ENCODE measurements around the gene HSPA1B. TPM values are rescaled to one million over a fixed set of nuclear protein-coding genes. Genes with fewer than 3 reads are reported as not detected.
"Not testable (repeated sequence)": the region's sequence is repeated elsewhere in the genome, so short reads cannot be mapped to it uniquely, and the experiment has no call there.

HSPA1B gene
- total RNA-seq, 1 donor from 2014 or later = 83.9 TPM

DNA sequence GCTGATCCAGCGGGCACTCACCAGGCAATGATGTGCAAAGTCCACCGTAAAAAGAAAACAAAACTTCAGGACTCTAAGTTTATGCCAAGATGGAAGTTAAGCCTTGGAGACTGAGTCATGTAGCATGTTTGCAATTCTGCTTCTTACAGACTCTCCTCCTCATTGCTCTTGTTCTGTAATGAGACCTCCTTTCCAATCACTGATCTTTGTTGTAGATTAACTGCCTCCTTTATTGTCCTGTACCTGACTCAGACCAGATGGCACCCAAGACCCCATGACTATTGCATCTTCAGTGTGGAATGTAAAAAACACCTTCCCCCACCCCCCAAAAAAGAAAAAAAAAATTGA, 23.9 kb downstream of the HSPA1B start:
- intact Hi-C loops (cut with micrococcal nuclease) = no loop called here

DNA sequence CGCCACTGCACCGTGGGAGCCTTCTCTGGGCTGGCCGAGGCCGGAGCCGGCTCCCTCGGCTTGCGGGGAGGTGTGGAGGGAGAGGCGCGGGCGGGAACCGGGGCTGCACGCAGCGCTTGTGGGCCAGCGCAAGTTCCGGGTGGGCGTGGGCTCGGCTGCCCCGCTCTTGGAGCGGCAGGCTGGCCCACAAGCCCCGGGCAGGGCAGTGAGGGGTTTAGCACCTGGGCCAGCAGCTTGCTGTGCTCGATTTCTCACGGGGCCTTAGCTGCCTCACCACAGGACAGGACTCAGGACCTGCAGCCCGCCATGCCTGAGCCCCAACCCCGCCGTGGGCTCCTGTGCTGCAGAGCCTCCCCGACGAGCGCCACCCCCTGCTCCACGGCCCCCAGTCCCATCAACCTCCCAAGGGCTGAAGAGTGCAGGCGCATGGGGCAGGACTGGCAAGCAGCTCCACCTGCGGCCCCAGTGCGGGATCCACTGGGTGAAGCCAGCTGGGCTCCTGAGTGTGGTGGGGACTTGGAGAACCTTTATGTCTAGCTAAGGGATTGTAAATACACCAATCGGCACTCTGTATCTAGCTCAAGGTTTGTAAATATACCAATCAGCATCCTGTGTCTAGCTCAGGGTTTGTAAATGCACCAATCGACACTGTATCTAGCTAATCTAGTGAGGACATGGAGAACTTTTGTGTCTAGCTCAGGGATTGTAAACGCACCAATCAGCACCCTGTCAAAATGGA, 24.6 kb downstream of the HSPA1B start:
- intact Hi-C loops (cut with micrococcal nuclease) = not testable (repeated sequence)

DNA sequence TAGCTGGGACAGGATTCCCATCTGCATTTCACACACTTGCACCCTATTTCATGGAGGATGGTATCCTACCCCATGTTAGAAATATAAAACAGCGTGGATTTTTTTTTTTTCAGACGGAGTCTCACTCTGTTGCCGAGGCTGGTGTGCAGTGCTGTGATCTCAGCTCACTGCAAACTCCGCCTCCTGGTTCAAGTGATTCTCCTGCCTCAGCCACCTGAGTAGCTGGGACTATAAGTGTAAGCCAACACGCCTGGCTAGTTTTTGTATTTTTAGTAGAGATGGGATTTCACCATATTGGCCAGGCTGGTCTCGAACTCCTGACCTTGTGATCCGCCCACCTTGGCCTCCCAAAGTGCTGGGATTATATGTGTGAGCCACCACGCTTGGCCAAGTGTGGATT, 30.2 kb downstream of the HSPA1B start:
- intact Hi-C loops (cut with micrococcal nuclease) = not testable (repeated sequence)

DNA sequence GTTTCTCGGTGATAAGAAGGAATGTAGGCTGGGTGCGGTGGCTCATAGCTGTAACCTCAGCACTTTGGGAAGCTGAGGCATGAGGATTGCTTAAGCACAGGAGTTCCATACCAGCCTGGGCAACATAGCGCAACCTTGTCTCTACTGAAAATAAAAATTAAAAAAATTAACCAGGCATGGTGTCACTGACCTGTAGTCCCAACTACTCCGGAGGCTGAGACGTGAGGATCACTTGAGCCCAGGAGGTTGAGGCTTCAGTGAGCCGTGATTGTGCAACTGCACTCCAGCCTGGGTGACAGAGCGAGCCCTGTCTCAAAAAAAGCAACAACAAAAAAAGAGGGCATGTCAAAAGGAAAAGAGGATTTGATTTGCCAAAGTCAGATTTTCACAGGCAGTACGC, 31.2 kb downstream of the HSPA1B start:
- intact Hi-C loops (cut with micrococcal nuclease) = no loop called here

DNA sequence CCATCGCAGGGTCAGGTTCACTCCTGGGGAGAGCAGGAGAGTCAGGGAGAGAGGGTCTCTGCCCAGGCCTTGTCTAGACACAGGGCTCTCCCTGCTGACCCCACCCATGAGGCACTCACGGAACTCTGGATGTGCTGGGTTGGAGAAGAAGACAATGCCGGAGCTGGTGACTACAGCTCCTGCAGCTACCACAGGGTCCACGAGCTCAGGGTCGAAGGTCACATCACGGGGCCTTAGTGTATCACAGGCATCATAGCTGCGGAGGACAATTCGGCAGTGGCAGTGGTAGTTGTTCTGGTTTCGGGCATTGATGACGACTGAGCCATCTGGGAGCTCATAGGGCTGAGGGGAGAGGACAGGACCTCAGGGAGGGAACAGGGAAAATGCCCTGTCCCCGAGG, 32.4 kb downstream of the HSPA1B start:
- intact Hi-C loops (cut with micrococcal nuclease) = loop anchor here (10.0 kb wide), 1 partner anchor 115 kb away; the partner anchor contains the start of gene DXO

DNA sequence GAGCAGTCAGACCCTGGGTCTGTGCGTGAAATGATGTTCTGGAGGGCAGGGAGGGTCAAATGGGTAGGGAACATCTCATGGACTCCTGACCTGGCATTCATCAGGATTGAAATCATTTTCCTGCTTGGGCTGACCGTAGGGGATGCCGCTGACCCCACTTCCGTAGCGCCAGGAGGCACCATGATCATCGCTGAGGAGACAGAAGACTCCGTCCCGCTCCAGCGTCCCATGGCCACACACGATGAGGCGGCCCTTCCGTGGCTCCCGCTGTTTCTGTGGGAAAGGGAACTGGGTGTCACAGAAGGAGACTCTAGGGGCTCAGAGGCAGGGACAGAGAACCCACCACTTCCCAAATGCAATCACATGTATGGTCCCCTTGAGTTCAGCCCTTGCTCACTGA, 32.8 kb downstream of the HSPA1B start:
- intact Hi-C loops (cut with micrococcal nuclease) = loop anchor here (10.0 kb wide), 1 partner anchor 114 kb away; the partner anchor contains the start of gene DXO

DNA sequence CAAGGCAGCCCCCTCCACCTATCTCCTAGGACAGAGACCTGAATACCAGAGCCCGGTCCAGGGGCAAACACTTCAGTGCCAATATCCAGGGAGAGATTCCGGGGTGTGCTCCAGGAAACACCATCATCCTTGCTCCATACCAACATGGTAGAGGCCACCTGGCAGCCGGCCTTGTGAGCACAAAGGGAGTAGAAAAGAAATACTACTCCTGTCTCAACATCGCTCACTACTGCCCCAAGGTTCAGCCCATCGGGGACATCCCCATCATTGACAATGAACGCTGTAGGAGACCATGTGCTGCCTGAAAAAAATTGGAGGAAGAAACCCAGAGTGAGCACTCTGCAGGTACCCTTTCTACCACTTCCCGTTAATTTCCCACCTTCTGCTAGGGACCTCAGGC, 33.6 kb downstream of the HSPA1B start:
- intact Hi-C loops (cut with micrococcal nuclease) = loop anchor here (10.0 kb wide), 1 partner anchor 114 kb away; the partner anchor contains the start of gene DXO

DNA sequence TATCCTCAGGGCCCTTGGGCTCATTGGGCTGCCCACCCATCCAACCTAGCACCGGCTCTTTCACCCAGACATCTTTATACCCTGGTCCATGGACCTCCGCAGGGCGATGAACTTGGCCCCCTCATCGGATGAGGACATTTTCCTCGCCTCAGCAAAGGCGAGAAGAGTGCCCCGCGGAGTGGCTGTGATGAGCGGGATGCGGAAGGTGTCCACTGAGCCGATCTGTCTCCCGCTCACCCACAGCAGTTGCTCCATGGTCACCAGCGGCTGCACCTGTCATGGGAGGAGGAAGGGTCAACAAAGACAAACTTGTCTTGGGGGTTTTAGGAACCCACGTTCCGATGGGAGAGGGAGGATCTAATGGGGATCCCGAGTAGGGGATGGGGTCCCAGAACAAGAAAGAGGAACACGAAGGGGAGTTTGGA, 34.4 kb downstream of the HSPA1B start:
- intact Hi-C loops (cut with micrococcal nuclease) = loop anchor here (1.0 to 10.0 kb wide), 5 partner anchors 27 to 267 kb away; partner anchors contain the start of genes ATF6B, DXO and PRRC2A

DNA sequence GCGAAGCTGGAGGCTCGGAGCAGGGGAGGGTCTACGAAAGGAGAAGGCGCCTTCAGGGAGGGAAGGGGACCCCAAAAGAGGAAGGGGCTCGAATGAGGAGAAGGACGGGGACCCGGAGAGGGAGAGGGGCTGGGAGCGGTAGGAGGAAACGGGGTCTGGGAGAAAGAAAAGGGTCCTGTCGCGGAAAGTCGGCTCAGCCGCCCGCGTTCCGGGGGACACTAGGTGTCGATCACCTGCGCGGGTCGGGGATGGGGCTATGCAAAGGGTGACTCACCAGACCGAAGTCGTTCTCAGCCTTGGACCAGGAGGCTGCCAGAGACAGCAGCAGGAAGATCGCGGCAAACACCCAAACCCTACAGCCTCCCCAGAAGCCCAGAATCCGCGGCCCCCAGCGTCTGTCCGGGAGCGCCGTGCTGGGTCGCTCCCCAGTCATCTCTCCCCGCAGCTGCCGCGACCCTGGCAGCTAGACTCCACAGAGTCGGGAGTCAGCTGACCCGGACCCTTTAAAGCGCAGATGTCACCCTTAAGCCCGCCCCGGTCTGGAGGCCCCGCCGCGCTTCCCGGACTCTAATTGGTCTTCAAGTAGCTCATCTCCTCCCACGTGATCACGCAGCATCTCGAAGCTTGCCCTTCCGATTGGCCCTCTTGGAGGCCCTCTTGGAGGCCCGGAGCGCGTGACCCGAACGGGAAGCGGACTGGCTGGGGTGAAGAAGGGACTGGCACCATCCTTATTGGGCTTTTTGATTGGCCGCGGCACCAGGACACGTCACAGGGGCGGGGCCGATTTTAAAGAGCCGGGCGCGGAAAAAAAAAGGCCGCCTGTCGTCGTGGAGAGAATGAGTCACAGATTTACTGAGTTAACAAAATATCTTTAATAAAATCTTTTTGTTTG, 35.1 kb downstream of the HSPA1B start, which contains the start of gene NEU1:
Gene NEU1, minus strand, starts transcription at position 478 of the 892 bp plus-strand sequence. Its CDS starts 45 bp downstream, at position 433.
- intact Hi-C loops (cut with micrococcal nuclease) = loop anchor here (1.0 to 10.0 kb wide), 8 partner anchors 28 to 316 kb away; partner anchors contain the start of genes ABHD16A, ATF6B, ATP6V1G2 and DXO

DNA sequence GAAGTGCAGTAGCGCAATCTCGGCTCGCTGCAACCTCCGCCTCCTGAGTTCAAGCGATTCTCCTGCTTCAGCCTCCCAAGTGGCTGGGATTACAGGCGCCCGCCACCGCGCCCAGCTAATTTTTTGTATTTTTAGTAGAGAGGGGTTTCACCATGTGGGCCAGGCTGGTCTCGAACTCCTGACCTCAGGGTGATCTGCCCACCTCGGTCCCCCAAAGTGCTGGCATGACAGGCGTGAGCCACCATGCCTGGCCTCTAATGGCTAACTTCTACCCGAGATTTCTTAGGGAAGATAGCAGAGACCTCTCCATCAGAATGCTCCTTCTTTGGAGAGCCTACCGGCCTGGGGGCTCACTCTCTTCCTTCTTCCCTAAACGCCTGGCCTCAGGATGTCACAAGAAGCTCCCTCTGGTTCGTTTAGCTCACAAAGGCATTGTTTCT, 36.6 kb downstream of the HSPA1B start:
- intact Hi-C loops (cut with micrococcal nuclease) = loop anchor here (10.0 kb wide), 1 partner anchor 111 kb away; the partner anchor contains the start of gene DXO

DNA sequence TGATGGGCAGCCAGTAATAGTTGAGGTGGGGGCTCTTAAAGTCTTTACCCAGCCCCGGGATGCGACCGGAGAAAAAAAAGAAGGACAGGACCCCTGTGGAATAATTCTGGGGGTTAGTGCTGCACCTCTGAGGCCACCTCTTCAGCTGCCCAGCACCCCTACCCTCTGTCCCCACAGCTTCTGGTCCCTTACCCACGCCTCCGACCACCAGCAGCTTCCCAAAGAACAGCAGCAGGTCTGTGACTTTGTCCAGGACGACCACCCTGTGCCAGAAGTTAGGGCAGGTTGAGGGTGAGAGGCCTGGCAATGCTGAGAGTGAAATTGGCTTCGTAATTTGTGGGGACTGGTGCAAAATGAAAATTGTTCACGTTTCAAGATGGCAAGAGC, 37.3 kb downstream of the HSPA1B start:
- intact Hi-C loops (cut with micrococcal nuclease) = loop anchor here (10.0 kb wide), 1 partner anchor 110 kb away; the partner anchor contains the start of gene DXO

DNA sequence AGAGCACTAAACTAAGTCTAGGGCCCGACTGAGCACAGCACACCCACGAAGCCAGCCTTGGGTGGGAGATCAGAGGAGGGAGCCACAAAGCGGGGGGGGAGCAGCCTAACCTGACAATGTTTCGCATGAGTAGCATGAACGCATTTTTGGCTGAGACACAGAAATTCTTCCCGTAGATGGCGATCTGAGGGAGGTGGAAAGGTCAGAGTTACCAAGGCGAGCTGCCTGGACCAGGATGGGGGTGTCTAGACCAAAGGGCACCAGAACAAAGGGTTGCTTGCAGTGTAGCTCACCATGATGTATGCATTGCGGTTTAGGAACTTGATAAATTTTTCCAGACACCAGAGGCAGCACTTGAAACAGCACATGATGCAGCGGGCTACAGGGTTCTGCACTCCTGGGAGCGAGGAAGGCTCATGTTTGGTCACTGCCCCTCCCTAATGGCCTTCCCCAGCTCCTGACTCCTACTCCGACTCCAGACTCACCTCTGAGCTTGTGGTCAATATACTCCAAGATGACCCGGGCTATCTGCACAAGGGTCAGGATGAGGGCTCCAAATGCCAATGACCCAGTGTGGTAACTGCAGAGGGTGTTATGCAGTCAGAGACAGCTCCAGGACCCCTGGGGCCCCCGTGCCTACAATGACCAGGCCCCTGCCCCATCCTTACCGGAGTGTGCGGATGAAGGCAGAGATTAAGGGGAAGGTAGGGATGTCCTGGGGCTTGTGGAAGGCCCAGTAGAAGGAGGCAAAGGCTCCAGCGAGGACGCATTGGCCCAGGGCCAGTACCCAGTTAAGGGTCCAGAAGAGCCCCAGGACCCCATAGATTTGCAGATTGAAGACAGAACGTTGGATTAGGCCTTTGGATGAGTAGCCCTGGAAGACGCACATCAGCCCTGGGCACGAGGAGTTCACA, 37.9 kb downstream of the HSPA1B start:
- intact Hi-C loops (cut with micrococcal nuclease) = loop anchor here (10.0 kb wide), 1 partner anchor 109 kb away; the partner anchor contains the start of gene DXO

DNA sequence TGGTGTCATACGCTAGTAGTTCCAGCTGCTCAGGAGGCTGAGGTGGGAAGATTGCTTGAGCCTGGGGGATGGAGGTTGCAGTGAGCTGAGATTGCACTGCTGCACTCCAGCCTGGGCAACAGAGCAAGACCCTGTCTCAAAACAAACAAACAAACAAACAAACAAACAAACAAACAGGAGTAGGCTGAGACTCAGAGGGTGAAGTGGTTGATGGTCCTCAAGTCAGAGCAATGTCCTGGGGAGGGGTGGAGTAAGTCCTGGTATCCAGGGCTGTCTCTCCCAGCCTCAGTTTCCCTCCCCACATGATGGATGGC, 41.1 kb downstream of the HSPA1B start:
- intact Hi-C loops (cut with micrococcal nuclease) = loop anchor here (10.0 kb wide), 1 partner anchor 106 kb away; the partner anchor contains the start of gene DXO

DNA sequence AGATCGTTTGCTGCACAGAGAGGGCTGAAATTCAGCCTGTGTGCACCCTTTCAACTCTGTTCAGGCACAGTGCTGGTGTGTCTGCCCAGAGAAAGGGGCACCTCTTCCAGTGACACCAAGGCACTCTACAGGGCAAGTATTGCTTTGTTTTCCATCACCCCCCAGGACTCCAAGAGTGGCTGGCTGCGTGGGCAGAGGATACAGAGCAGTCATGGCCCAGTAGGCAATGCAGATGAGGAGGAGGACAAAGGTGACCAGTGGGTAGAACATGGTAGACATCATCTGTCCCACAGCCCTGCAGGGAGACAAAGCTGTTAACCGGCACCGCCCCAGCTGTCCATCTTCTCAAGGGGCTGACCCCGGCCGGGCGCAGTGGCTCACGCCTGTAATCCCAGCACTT, 41.8 kb downstream of the HSPA1B start:
- intact Hi-C loops (cut with micrococcal nuclease) = loop anchor here (10.0 kb wide), 1 partner anchor 105 kb away; the partner anchor contains the start of gene DXO

DNA sequence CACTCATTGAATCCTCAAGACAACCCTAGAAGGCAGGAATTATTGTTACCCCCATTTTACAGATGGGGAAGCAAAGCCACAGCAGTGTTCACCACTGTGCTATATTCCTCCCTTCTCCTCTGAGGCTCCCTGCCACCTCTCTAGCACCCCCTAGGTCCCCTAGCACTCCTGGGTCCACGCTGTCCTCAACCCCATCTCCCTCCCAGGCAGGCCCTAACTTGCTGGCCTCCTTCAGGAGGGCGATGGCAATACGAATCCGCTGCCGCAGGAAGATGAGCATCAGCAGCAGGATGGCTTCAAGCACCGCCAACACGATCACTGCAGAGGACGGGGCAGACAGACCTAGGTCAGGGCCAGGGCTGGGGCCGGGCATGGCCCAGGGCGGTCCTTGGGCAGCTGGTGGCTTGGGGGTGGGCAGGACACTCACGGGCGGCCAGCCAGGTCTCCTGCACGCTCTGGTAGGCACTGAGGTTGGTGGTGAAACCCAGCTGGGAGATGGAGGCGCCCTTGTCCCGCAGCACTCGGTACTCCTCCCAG, 42.9 kb downstream of the HSPA1B start:
- intact Hi-C loops (cut with micrococcal nuclease) = no loop called here

DNA sequence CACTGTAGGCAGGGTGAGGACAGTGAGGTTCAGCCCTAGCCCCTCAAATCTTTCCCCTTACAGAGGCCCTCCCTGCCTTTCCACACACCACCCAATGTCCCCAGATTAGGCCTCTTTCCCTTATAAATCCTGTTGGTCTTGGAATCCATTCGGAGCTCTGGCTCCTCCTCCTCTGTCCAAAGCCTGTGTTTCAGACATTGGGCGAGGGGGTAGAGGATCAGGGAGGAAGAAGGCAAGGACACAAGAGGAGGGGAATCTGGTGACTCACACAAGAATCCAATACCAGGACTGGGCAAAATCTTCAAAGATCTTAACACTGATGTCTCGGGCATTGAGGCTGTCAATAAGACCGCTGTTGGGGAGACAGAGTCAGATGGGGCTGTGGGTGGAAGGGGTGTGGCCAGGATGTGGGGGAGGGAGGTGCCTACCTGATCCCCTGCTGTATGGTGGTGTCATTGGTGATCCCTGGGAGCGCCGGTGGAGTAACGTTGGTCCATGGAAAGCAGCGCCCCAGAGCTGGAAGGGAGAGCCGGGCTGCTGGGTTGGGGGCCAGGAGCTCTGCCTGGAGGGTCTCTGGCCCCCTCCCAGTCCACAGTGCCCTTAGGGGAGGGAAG, 43.6 kb downstream of the HSPA1B start:
- intact Hi-C loops (cut with micrococcal nuclease) = no loop called here

DNA sequence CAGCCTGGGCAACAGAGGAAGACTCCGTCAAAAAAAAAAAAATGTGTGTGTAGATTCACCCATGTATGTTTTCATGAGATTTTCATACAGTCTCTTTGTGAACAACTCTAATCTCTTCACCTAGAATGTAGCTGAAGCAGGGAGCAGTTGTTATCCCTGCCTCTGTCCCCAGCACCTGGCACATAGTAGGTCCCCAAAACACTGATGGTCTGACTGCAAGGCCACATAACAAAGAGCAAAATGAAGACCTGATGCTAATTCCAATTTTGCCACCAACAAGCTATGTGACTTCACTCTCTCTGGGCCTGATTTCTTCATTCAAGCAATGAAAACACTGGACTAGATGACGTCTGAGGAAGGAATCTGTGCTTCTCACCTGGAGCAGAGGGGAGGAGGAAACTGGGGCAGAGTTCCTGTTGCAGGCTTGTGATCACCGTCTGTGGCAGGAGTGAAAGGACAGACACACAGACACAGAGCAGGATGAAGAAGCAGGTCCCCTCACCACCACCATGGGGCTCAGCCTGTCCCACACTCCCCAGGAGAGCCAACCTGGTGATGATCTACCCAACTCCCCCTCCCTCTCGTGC, 46.6 kb downstream of the HSPA1B start:
- intact Hi-C loops (cut with micrococcal nuclease) = no loop called here

DNA sequence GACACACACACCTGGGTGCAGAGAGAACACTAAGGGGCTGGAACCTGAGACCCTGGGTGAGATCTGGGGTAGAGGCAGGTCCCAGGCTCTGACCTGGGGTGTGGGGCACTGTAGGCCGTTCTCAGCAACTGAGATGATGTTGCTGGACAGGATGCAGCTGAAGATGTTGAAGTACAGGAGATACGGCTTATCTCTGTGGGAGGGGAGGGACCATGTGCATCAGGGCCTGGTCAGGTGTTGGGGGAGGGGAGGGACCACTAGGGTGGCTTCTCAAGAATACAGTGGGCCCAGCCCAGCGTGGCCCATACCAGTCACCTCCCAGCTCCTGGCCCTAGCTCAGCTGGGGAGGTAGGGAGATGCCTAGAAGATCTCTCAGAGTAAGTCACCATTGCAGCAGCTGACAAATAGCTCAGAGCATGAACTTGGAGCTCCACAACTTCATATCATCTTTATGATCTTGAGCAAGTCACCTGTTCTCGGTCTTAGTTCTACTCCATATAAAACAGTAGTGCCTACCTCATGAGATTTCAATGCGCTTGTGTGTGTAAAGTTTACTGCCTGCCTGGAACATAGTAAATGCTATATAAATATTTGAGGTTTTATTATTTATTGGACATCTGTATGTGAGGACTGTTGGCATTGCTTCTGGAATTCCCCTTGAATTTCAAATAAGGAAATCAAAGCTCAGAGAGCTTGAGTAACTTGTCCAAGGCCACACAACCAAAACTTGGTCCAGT, 47.5 kb downstream of the HSPA1B start:
- intact Hi-C loops (cut with micrococcal nuclease) = no loop called here

DNA sequence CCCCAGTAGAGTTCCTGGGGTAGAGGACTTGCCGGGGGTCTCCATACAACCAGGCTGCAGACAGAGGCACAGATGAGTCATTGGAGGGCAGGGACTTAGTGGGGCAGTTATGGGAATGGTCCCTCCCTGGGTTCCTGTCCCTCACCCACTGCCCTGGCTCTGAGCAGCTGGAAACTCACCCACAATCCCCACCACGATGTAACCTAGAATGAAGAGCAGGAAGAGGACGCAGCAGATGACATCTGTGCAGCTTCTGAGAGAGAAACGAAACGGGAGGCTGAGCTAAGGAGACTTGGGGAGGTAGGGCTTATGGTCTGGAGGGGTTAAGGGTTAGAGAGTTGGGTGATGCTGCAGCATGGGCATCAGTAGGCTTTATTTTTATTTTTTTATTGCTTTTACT, 48.3 kb downstream of the HSPA1B start:
- intact Hi-C loops (cut with micrococcal nuclease) = no loop called here

Measured in T-helper 2 cell treated with Interferon-gamma antibody and Interleukin-4, amounts not matched to agents 100 ng/mL and 5 ng/mL, for 36 hours (primary cell).